H1 (cell line): ENCODE data around the gene FGF1. TPM values are rescaled to one million over a fixed set of nuclear protein-coding genes. Genes with fewer than 3 reads are reported as not detected.

Experiments
- CEBPB ChIP-seq: IDR thresholded peaks from 2 replicates; pipeline ENCODE4 v1.6.1; 2012; ENCODE audit warnings: low read depth, low read length
- JUND ChIP-seq: IDR thresholded peaks from 2 replicates; pipeline ENCODE4 v1.6.1; 2011; ENCODE audit warnings: mild to moderate bottlenecking, improper control_type of control experiment, low read length
- polyA plus RNA-seq, 7 experiments: library from polyadenylated mRNA; depleted of rRNA in 3 of 7; stranded (reverse) in 5 of 7; unstranded in 2 of 7; fragments of >200 nt in 5 of 7; fragments of 200-250 nt in 2 of 7; gene quantifications; 1 replicate in 5 of 7; 2 replicates in 1 of 7; 4 replicates in 1 of 7; pipeline versions ENCODE4 v1.2.1 to v1.2.3, GENCODE V29; 2011 to 2013; ENCODE audit warnings: missing spikeins in 2 of 7, mixed read lengths in 2 of 7
- total RNA-seq: library from RNA; stranded (reverse); fragmentation: NEBNext Ultra II Directional; extraction: Animal tissue kit (Norgen Biotek cat#: 25700); gene quantifications from 2 replicates; pipeline ENCODE4 v1.2.1, GENCODE V29; 2021

Gene FGF1
- total and polyA plus RNA-seq, 2 of the 8 experiments (the other 6 are each of a cell fraction or from before 2014, with no cell fraction given): 0.30 to 0.50 TPM

DNA sequence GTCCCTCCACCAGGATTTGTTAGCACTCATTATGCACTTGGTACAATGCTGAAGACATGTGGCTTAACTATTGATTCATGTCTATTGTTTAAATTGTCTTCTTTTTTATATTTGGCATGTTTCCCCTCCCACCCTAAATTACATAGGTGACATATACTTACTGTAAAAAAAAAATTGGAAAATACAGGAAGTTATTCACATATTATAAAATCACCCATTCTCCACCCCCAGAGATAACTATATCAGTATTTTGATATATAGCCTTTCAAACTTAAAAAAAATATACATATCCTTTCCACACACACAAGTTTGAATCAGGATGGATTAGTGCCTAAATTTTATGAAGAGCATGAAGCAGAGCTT is 87.6 kb downstream of the FGF1 start (continued):
- TF ChIP-seq JUND: no peak
- no peak for TF ChIP-seq CEBPB
